ENCODE data around the gene POLA1.
A peak's percentile ranks its signal among the peaks of the same experiment; 100 is the strongest.

The POLA1 gene

GRCh38 chrX:25004485-25005032, 310.8 kb downstream of the POLA1 start:
- no peaks in the 10 kb centered on the region for H3K4me1 ChIP-seq (ENCODE audit: control insufficient read depth in 2 of 2, insufficient read depth in 2 of 2, low read length in 2 of 2)
- no peak overlapping the region for H3K4me3 ChIP-seq (ENCODE audit: low read length in 2 of 2)
- peak overlapping the region in 1 of 2 donors; percentile 10 for H3K9ac ChIP-seq (ENCODE audit: low read depth in 1 of 2, low read length in 2 of 2)
- H3K27ac ChIP-seq (ENCODE audit: low read depth in 2 of 2, low read length in 2 of 2) = no peak overlapping the region
- H3K27me3 ChIP-seq (ENCODE audit: control insufficient read depth in 2 of 2, insufficient read depth in 2 of 2, low read length in 2 of 2) = peaks cover 39 to 45% of the 10 kb centered on the region in 2 donors
- H3K9me3 ChIP-seq (ENCODE audit: control insufficient read depth in 2 of 2, low read length in 2 of 2) = no peaks in the 10 kb centered on the region
- no peaks in the 10 kb centered on the region for H3K36me3 ChIP-seq (ENCODE audit: control insufficient read depth in 2 of 2, insufficient read depth in 2 of 2, low read length in 2 of 2)

GRCh38 chrX:25005034-25005381, 311.3 kb downstream of the POLA1 start:
- Histone ChIP-seq H3K4me1 (ENCODE audit: control insufficient read depth in 2 of 2, insufficient read depth in 2 of 2, low read length in 2 of 2) (no peaks in the 10 kb centered on the region), H3K9ac (ENCODE audit: low read depth in 1 of 2, low read length in 2 of 2) (peak overlapping the region in 1 of 2 donors; percentile 10), H3K27me3 (ENCODE audit: control insufficient read depth in 2 of 2, insufficient read depth in 2 of 2, low read length in 2 of 2) (peaks cover 42 to 47% of the 10 kb centered on the region in 2 donors), H3K4me3 (ENCODE audit: low read length in 2 of 2) (no peak overlapping the region), H3K36me3 (ENCODE audit: control insufficient read depth in 2 of 2, insufficient read depth in 2 of 2, low read length in 2 of 2) (no peaks in the 10 kb centered on the region), H3K27ac (ENCODE audit: low read depth in 2 of 2, low read length in 2 of 2) (no peak overlapping the region), H3K9me3 (ENCODE audit: control insufficient read depth in 2 of 2, low read length in 2 of 2) (no peaks in the 10 kb centered on the region)

GRCh38 chrX:25005382-25006185, 311.9 kb downstream of the POLA1 start:
- Histone ChIP-seq H3K27me3 (ENCODE audit: control insufficient read depth in 2 of 2, insufficient read depth in 2 of 2, low read length in 2 of 2) (peaks cover 47 to 48% of the 10 kb centered on the region in 2 donors), H3K9me3 (ENCODE audit: control insufficient read depth in 2 of 2, low read length in 2 of 2) (no peaks in the 10 kb centered on the region), H3K36me3 (ENCODE audit: control insufficient read depth in 2 of 2, insufficient read depth in 2 of 2, low read length in 2 of 2) (no peaks in the 10 kb centered on the region), H3K27ac (ENCODE audit: low read depth in 2 of 2, low read length in 2 of 2) (no peak overlapping the region), H3K4me1 (ENCODE audit: control insufficient read depth in 2 of 2, insufficient read depth in 2 of 2, low read length in 2 of 2) (no peaks in the 10 kb centered on the region), H3K9ac (ENCODE audit: low read depth in 1 of 2, low read length in 2 of 2) (peak overlapping the region in 1 of 2 donors; percentile 10), H3K4me3 (ENCODE audit: low read length in 2 of 2) (peak overlapping the region in 1 of 2 donors; percentile 10)

GRCh38 chrX:25006586-25007058, 312.9 kb downstream of the POLA1 start:
- Histone ChIP-seq H3K9ac (ENCODE audit: low read depth in 1 of 2, low read length in 2 of 2) (no peak overlapping the region), H3K4me3 (ENCODE audit: low read length in 2 of 2) (no peak overlapping the region), H3K4me1 (ENCODE audit: control insufficient read depth in 2 of 2, insufficient read depth in 2 of 2, low read length in 2 of 2) (no peaks in the 10 kb centered on the region), H3K9me3 (ENCODE audit: control insufficient read depth in 2 of 2, low read length in 2 of 2) (no peaks in the 10 kb centered on the region), H3K27me3 (ENCODE audit: control insufficient read depth in 2 of 2, insufficient read depth in 2 of 2, low read length in 2 of 2) (peaks cover 51 to 56% of the 10 kb centered on the region in 2 donors), H3K27ac (ENCODE audit: low read depth in 2 of 2, low read length in 2 of 2) (no peak overlapping the region), H3K36me3 (ENCODE audit: control insufficient read depth in 2 of 2, insufficient read depth in 2 of 2, low read length in 2 of 2) (no peaks in the 10 kb centered on the region)

- H3K27me3 ChIP-seq (ENCODE audit: control insufficient read depth in 2 of 2, insufficient read depth in 2 of 2, low read length in 2 of 2) = peaks cover 56 to 61% of the 10 kb centered on the region in 2 donors
- H3K36me3 ChIP-seq (ENCODE audit: control insufficient read depth in 2 of 2, insufficient read depth in 2 of 2, low read length in 2 of 2) = no peaks in the 10 kb centered on the region
- H3K27ac ChIP-seq (ENCODE audit: low read depth in 2 of 2, low read length in 2 of 2) = no peak overlapping the region
- H3K9ac ChIP-seq (ENCODE audit: low read depth in 1 of 2, low read length in 2 of 2) = no peak overlapping the region
- H3K4me1 ChIP-seq (ENCODE audit: control insufficient read depth in 2 of 2, insufficient read depth in 2 of 2, low read length in 2 of 2) = no peaks in the 10 kb centered on the region
- no peaks in the 10 kb centered on the region for H3K9me3 ChIP-seq (ENCODE audit: control insufficient read depth in 2 of 2, low read length in 2 of 2)
- no peak overlapping the region for H3K4me3 ChIP-seq (ENCODE audit: low read length in 2 of 2)
These were observed 313.6 kb downstream of the POLA1 start for GRCh38 chrX:25007059-25008053.

- Histone ChIP-seq H3K4me1 (ENCODE audit: control insufficient read depth in 2 of 2, insufficient read depth in 2 of 2, low read length in 2 of 2) (no peaks in the 10 kb centered on the region), H3K4me3 (ENCODE audit: low read length in 2 of 2) (no peak overlapping the region), H3K27me3 (ENCODE audit: control insufficient read depth in 2 of 2, insufficient read depth in 2 of 2, low read length in 2 of 2) (peaks cover 56 to 60% of the 10 kb centered on the region in 2 donors), H3K9me3 (ENCODE audit: control insufficient read depth in 2 of 2, low read length in 2 of 2) (no peaks in the 10 kb centered on the region), H3K9ac (ENCODE audit: low read depth in 1 of 2, low read length in 2 of 2) (no peak overlapping the region), H3K36me3 (ENCODE audit: control insufficient read depth in 2 of 2, insufficient read depth in 2 of 2, low read length in 2 of 2) (no peaks in the 10 kb centered on the region), H3K27ac (ENCODE audit: low read depth in 2 of 2, low read length in 2 of 2) (no peak overlapping the region)
These were observed 315.7 kb downstream of the POLA1 start for GRCh38 chrX:25009407-25009806.

GRCh38 chrX:25010784-25011588, 317.3 kb downstream of the POLA1 start:
- H3K9me3 ChIP-seq (ENCODE audit: control insufficient read depth in 2 of 2, low read length in 2 of 2) = no peaks in the 10 kb centered on the region
- H3K4me1 ChIP-seq (ENCODE audit: control insufficient read depth in 2 of 2, insufficient read depth in 2 of 2, low read length in 2 of 2) = no peaks in the 10 kb centered on the region
- peaks cover 42 to 64% of the 10 kb centered on the region in 2 donors for H3K27me3 ChIP-seq (ENCODE audit: control insufficient read depth in 2 of 2, insufficient read depth in 2 of 2, low read length in 2 of 2)
- no peak overlapping the region for H3K9ac ChIP-seq (ENCODE audit: low read depth in 1 of 2, low read length in 2 of 2)
- no peak overlapping the region for H3K27ac ChIP-seq (ENCODE audit: low read depth in 2 of 2, low read length in 2 of 2)
- H3K36me3 ChIP-seq (ENCODE audit: control insufficient read depth in 2 of 2, insufficient read depth in 2 of 2, low read length in 2 of 2) = no peaks in the 10 kb centered on the region
- H3K4me3 ChIP-seq (ENCODE audit: low read length in 2 of 2) = no peak overlapping the region

- Histone ChIP-seq H3K4me1 (ENCODE audit: control insufficient read depth in 2 of 2, insufficient read depth in 2 of 2, low read length in 2 of 2) (no peaks in the 10 kb centered on the region), H3K27me3 (ENCODE audit: control insufficient read depth in 2 of 2, insufficient read depth in 2 of 2, low read length in 2 of 2) (peaks cover 44 to 64% of the 10 kb centered on the region in 2 donors), H3K4me3 (ENCODE audit: low read length in 2 of 2) (no peak overlapping the region), H3K36me3 (ENCODE audit: control insufficient read depth in 2 of 2, insufficient read depth in 2 of 2, low read length in 2 of 2) (no peaks in the 10 kb centered on the region), H3K9me3 (ENCODE audit: control insufficient read depth in 2 of 2, low read length in 2 of 2) (no peaks in the 10 kb centered on the region), H3K27ac (ENCODE audit: low read depth in 2 of 2, low read length in 2 of 2) (no peak overlapping the region), H3K9ac (ENCODE audit: low read depth in 1 of 2, low read length in 2 of 2) (peak overlapping the region in 1 of 2 donors; percentile 1)
These were observed 318.1 kb downstream of the POLA1 start for GRCh38 chrX:25011589-25012432.

GRCh38 chrX:25012433-25012735, 318.7 kb downstream of the POLA1 start:
- Histone ChIP-seq H3K9ac (ENCODE audit: low read depth in 1 of 2, low read length in 2 of 2) (peak overlapping the region in 1 of 2 donors; percentile 1), H3K4me1 (ENCODE audit: control insufficient read depth in 2 of 2, insufficient read depth in 2 of 2, low read length in 2 of 2) (no peaks in the 10 kb centered on the region), H3K9me3 (ENCODE audit: control insufficient read depth in 2 of 2, low read length in 2 of 2) (no peaks in the 10 kb centered on the region), H3K27ac (ENCODE audit: low read depth in 2 of 2, low read length in 2 of 2) (no peak overlapping the region), H3K27me3 (ENCODE audit: control insufficient read depth in 2 of 2, insufficient read depth in 2 of 2, low read length in 2 of 2) (peaks cover 45 to 69% of the 10 kb centered on the region in 2 donors), H3K4me3 (ENCODE audit: low read length in 2 of 2) (no peak overlapping the region), H3K36me3 (ENCODE audit: control insufficient read depth in 2 of 2, insufficient read depth in 2 of 2, low read length in 2 of 2) (no peaks in the 10 kb centered on the region)
